Smooth muscle cell (in vitro differentiated cells): ENCODE data around the gene YEATS2. TPM values are rescaled to one million over a fixed set of nuclear protein-coding genes. Genes with fewer than 3 reads are reported as not detected.
"Not testable (repeated sequence)": the region's sequence is repeated elsewhere in the genome, so short reads cannot be mapped to it uniquely, and the experiment has no call there.

Experiments used
- DNase-seq: peaks from one replicate; lab custom pipeline; 2025; ENCODE audit not compliant: unreplicated experiment; lab: John Stamatoyannopoulos, UW
- H2AFZ ChIP-seq: fragments of 200-600 bp; sonication (generic); 2 replicates; pipeline ENCODE4 v1.6.0; 2016; ENCODE audit warnings: antibody characterized with exemption, low read depth, mild to moderate bottlenecking
- H3F3A ChIP-seq: fragments of 200-600 bp; sonication (generic); 2 replicates; pipeline ENCODE4 v1.6.0; 2017; ENCODE audit warnings: antibody characterized with exemption, low read depth
- H3K27ac ChIP-seq: fragments of 200-600 bp; sonication (generic); 2 replicates; pipeline ENCODE4 v1.5.1; 2016; ENCODE audit warnings: low read depth, mild to moderate bottlenecking
- H3K27me3 ChIP-seq: fragments of 200-600 bp; sonication (generic); 2 replicates; pipeline ENCODE4 v1.6.1; 2016; ENCODE audit warnings: low read depth, mild to moderate bottlenecking
- H3K36me3 ChIP-seq: fragments of 200-600 bp; sonication (generic); 2 replicates; pipeline ENCODE4 v1.5.1; 2016; ENCODE audit warnings: low read depth
- H3K4me1 ChIP-seq: fragments of 200-600 bp; sonication (generic); 2 replicates; pipeline ENCODE4 v1.5.1; 2016; ENCODE audit warnings: low read depth
- H3K4me2 ChIP-seq: fragments of 200-600 bp; sonication (generic); 2 replicates; pipeline ENCODE4 v1.6.0; 2016; ENCODE audit warnings: mild to moderate bottlenecking
- H3K4me3 ChIP-seq: fragments of 200-600 bp; sonication (generic); 2 replicates; pipeline ENCODE4 v1.5.1; 2016; ENCODE audit warnings: mild to moderate bottlenecking
- H3K79me2 ChIP-seq: fragments of 200-600 bp; sonication (generic); 2 replicates; pipeline ENCODE4 v1.6.0; 2016; ENCODE audit warnings: low read depth, mild to moderate bottlenecking
- H3K9ac ChIP-seq: fragments of 200-600 bp; sonication (generic); 2 replicates; pipeline ENCODE4 v1.6.0; 2016; ENCODE audit warnings: low read depth
- H3K9me3 ChIP-seq: fragments of 200-600 bp; sonication (generic); replicated peaks from 2 replicates; pipeline ENCODE4 v1.5.1; 2016; ENCODE audit warnings: low read depth
- H4K20me1 ChIP-seq: fragments of 200-600 bp; sonication (generic); 2 replicates; pipeline ENCODE4 v1.6.0; 2016; ENCODE audit warnings: low read depth
- CTCF ChIP-seq: fragments of 200-600 bp; sonication (generic); IDR thresholded peaks from 2 replicates; pipeline ENCODE4 v1.5.1; 2017; ENCODE audit warnings: borderline replicate concordance, mild to moderate bottlenecking, antibody characterized with exemption; ENCODE audit not compliant: insufficient read depth, poor library complexity, severe bottlenecking
- WGBS: methylation state at CpG from one replicate; pipeline ENCODE4 v1.1.7; 2016; ENCODE audit warnings: low lambda C conversion rate; 5-methylcytosine and 5-hydroxymethylcytosine counted together
- polyA plus RNA-seq: library from polyadenylated mRNA; unstranded; fragments of >200 nt; fragmentation: Nextera tagmentation; extraction: Ambion mirVana; gene quantifications from 2 replicates; pipeline ENCODE4 v1.2.1, GENCODE V29; 2016
- total RNA-seq: library from RNA; depleted of rRNA; stranded (reverse); fragments of >200 nt; gene quantifications from 2 replicates; pipeline ENCODE4 v1.2.3, GENCODE V29; 2014

Gene YEATS2
- total and polyA plus RNA-seq, 2 experiments from 2014 or later = 19.9 to 30.4 TPM

GRCh38 chr3:183768114-183768513, 70.5 kb downstream of the YEATS2 start:
- Histone ChIP-seq H4K20me1 (peaks cover 24% of the 10 kb centered on the region), H3K27me3 (no peaks in the 10 kb centered on the region), H3K27ac (no peak overlapping the region), H3K4me1 (no peaks in the 10 kb centered on the region), H3K4me2 (no peak overlapping the region), H3F3A (no peaks in the 10 kb centered on the region), H3K36me3 (no peaks in the 10 kb centered on the region), H2AFZ (no peak overlapping the region), H3K79me2 (no peaks in the 10 kb centered on the region), H3K9ac (no peak overlapping the region), H3K9me3 (no peaks in the 10 kb centered on the region), H3K4me3 (no peak overlapping the region)
- 96% methylated on average over 8 of the region's 8 CpGs for whole genome bisulfite sequencing
- no peak for DNase-seq
- no peak for TF ChIP-seq CTCF

GRCh38 chr3:183769453-183769852, 71.9 kb downstream of the YEATS2 start:
- Histone ChIP-seq H3F3A (no peaks in the 10 kb centered on the region), H3K27me3 (no peaks in the 10 kb centered on the region), H3K27ac (no peak overlapping the region), H2AFZ (no peak overlapping the region), H3K9ac (no peak overlapping the region), H3K4me2 (no peak overlapping the region), H3K36me3 (no peaks in the 10 kb centered on the region), H4K20me1 (peaks cover 24% of the 10 kb centered on the region), H3K79me2 (no peaks in the 10 kb centered on the region), H3K4me1 (no peaks in the 10 kb centered on the region), H3K4me3 (no peak overlapping the region), H3K9me3 (no peaks in the 10 kb centered on the region)
- 98% methylated on average over 9 of the region's 9 CpGs for WGBS
- no peak for DNase-seq
- no peak for TF ChIP-seq CTCF

DNA sequence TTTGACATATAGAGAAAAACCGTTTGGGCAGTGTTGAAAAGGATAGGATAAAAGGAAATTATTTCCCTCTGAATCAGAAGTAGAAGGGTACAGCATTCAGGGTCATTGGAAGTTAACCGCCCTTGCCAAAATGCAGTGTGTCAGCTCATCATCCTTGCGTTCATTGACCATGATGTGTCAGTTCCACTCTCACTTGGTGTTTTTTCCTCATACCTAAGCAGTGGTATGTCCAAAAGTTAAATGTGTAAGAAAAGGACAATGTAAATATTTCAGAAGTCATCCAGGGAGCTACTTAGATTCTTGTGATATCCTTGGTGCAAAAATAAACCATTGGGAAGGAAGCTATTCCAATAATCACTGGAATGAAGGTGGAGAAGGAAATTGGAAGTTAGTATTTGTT, 77.0 kb downstream of the YEATS2 start:
- WGBS = 92% methylated on average over 3 of the region's 3 CpGs
- no peak overlapping the region for H3K4me3 ChIP-seq
- H3K27me3 ChIP-seq = no peaks in the 10 kb centered on the region
- no peak for TF ChIP-seq CTCF
- no peaks in the 10 kb centered on the region for H4K20me1 ChIP-seq
- H3K27ac ChIP-seq = no peak overlapping the region
- no peaks in the 10 kb centered on the region for H3K4me1 ChIP-seq
- H3K9ac ChIP-seq = no peak overlapping the region
- no peaks in the 10 kb centered on the region for H3K9me3 ChIP-seq
- no peak for DNase-seq
- H3F3A ChIP-seq = no peaks in the 10 kb centered on the region
- no peak overlapping the region for H3K4me2 ChIP-seq
- H2AFZ ChIP-seq = no peak overlapping the region
- H3K36me3 ChIP-seq = peaks cover 13% of the 10 kb centered on the region
- H3K79me2 ChIP-seq = no peaks in the 10 kb centered on the region

DNA sequence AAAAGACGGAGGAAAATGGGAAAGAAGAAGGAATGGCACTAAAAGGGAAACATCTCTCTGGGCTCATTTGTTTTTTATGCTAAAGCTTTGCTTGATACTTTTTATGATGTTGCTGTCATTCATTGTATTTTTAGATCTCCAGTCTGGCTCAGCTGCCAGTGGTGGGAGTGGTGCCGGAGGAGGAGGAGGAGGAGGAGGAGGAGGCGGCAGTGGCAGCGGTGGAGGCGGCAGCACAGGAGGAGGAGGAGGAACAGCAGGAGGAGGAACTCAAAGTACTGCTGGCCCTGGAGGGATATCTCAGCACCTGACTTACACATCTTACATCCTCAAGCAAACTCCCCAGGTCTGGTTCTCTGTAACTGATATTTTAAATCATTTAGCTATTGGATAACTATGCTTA, 78.2 kb downstream of the YEATS2 start:
- Histone ChIP-seq H3K27ac (no peak overlapping the region), H3K79me2 (no peaks in the 10 kb centered on the region), H3F3A (no peaks in the 10 kb centered on the region), H3K4me1 (no peaks in the 10 kb centered on the region), H2AFZ (no peak overlapping the region), H3K9ac (no peak overlapping the region), H3K36me3 (peaks cover 22% of the 10 kb centered on the region), H3K4me3 (no peak overlapping the region), H4K20me1 (no peaks in the 10 kb centered on the region), H3K9me3 (no peaks in the 10 kb centered on the region), H3K27me3 (no peaks in the 10 kb centered on the region), H3K4me2 (no peak overlapping the region)
- TF ChIP-seq CTCF = no peak
- DNase-seq = no peak
- 98% methylated on average over 5 of the region's 5 CpGs for WGBS

DNA sequence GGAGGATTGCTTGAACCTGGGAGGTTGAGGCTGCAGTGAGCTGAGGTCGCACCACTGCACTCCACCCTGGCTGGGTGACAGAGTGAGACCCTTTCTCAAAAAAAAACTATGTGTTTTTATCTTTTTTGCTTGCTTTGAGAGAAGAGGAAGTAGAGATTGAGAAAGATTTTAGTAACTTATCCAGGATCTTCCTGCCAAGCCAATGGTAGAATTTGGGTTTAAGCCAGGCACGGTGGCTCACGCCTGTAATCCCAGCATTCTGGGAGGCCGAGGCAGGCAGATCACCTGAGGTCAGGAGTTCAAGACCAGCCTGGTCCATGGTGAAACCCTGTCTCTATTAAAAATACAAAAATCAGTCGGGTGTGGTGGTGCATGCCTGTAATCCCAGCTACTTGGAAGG, 78.9 kb downstream of the YEATS2 start:
- H3K79me2 ChIP-seq, H2AFZ ChIP-seq, H3K9ac ChIP-seq, DNase-seq, H3K27me3 ChIP-seq, H3K9me3 ChIP-seq, H3K4me2 ChIP-seq, H3K4me3 ChIP-seq, H3F3A ChIP-seq, H4K20me1 ChIP-seq, H3K27ac ChIP-seq, H3K4me1 ChIP-seq: not testable (repeated sequence)
- WGBS = 99% methylated on average over 5 of the region's 5 CpGs
- peaks cover 22% of the 10 kb centered on the region for H3K36me3 ChIP-seq
